GM18511 (cell line): ENCODE results near the gene PDZRN3.

ENCODE experiments used
- ATAC-seq: cut with Tn5 transposase; IDR thresholded peaks from one replicate; pipeline ENCODE4 v1.9.1; 2021; ENCODE audit warnings: mild to moderate bottlenecking, moderate library complexity; ENCODE audit not compliant: unreplicated experiment

PDZRN3 gene

GRCh38 chr3:73529308-73530021 lies 95.3 kb downstream of the PDZRN3 start:
- no peak for ATAC-seq

DNA sequence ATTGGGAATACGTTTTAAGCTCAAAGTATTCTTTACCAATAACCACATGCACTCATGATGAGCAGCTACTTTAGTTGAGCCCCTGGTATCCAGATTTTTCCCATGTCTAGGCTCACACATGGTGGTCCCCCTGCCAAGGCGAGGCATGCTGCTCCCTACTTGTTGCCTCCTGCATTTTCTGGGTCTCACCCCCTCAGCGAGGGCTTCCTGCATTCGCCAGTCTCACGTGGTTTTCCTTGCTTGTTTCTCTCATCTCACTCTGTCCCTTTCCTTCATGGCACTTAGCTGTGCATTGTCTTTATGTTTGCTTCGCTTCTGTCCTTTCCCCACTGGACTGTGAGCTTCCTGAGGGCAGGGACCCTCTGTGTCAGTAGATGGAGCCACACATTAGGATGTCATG lies 99.2 kb downstream of the PDZRN3 start:
- no peak for ATAC-seq

DNA sequence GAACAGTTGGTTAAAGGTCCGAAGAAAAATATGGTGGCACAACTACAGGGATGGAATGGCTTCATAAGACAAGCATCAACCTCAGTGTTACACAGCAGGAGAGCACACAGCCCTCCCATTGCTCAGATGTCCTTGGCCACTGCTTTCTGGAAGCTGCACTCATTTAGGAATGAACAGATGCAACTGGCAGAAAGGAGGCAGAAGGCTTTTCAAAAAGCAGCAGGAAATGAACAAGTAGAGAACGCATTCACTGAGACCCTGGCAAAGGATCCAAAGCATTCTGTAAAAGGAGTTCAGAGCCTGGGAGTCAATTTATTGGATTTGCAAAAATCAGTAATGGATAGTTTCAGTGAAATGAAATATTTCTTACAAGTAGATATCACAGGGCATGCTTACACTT lies 101.1 kb downstream of the PDZRN3 start:
- ATAC-seq: no peak

DNA sequence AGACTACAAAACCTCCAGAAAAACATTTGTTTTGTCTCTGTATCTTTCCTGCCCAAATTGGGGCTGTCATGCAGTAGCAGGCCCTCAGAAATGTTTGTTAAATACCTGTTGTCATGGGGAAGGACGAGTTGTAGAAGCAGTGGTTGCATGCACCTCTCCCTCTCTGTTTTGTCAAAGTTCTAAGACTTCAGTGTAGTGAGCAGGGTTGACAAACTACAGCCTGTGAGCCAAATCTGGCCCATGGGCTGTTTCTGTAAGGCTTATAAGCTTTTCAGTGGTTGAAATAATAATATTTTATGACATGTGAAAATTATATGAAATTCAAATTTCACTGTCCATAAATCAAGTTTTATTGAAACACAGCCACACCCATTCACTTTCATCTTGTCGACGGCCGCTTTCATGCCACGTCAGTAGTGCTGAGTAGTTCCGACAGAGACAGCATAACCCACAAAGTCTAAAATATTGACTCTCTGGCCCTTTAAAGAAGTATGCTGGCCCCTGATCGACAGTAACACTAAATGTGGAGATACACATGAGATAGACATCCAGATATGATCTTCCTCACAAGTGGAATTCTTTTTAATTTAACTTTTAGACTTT lies 102.9 kb downstream of the PDZRN3 start:
- ATAC-seq: no peak

DNA sequence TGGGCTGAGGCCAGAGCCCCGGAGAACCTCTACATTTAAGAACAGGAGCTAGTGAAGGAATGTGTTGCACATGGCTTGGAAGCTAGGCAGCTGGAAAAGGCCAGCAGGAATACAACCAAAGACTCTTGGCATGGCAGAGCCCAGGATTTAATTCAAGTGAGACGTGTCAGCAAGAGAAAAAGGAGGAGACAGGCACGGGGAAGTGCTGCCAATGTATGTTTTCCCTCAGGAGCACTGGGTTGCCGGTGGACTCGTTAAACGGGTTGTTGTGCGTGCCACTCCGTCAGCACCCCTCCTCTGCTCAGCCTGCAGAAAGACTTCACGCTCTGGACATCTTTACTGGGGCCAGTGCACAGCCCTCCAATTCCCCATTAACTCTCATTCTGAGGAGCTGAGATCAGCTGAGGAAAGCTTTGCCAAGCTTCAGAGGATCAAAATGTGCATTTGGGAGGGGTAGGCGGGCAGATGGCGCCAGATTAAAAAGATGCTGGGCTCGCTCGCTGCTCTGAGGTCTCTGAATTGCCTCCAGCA lies 103.7 kb downstream of the PDZRN3 start:
- ATAC-seq: no peak

- ATAC-seq: no peak
These were observed 108.1 kb downstream of the PDZRN3 start for GRCh38 chr3:73516631-73517030.

DNA sequence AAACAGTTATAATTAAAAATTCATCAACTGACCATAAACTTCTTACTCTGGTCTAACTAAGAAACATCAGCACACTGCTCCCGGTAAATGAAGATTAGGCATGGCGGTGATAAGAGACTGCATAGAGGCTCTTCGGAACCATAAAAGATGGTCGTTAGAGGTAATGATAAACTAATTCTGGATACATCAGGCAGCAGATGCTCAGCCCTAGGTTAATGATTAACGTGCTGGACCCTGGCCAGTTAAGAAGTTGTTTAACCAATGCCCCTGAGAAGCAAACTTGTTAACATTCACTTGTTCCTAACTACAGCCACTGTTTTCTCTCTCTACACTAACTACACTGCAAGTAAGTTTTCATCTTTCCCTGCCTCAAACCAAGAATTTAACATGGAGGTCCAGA lies 111.5 kb downstream of the PDZRN3 start:
- no peak for ATAC-seq

DNA sequence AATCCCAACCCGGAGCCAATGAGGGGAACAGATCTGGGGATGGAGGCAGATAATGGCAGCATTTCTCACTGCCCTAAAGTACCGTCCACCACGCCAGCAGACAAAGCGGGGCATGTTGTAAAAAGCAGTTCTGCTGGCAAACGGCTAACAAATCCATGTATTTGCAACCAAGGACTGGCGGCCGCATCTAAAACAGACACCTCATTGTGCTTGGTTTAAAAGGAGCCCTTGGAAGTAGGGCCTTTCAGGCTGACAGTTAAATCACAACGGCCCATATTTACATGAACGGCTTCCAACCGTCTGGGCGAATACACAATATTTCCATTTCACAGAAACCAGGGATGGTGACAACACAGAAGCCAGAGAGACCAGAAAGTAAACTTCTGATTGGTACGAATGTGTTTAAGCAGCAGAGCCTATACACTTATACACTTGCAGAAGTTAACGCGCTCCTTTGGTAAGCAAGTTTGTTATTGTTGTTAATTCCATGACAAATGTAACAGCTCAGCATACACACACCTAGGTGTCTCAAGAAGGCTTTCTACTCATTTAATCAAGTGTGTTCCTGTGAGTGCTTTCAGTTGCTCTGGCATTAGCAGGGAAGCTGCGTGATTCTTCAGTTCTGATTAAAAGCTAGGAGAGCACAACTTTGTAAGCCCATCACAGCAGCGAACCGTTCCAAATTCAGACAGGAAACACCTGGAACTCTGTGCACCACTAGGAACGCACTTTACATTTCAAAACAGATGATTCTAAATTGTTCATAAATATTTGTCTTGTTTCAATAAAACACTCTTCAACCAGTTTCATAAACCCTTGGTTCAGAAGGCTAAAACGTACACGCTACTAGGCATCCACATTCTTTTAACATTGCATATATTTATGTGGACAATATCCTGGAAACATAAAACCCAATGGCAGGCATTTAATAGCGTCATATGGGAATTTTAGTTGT lies 112.9 kb downstream of the PDZRN3 start:
- ATAC-seq: no peak

DNA sequence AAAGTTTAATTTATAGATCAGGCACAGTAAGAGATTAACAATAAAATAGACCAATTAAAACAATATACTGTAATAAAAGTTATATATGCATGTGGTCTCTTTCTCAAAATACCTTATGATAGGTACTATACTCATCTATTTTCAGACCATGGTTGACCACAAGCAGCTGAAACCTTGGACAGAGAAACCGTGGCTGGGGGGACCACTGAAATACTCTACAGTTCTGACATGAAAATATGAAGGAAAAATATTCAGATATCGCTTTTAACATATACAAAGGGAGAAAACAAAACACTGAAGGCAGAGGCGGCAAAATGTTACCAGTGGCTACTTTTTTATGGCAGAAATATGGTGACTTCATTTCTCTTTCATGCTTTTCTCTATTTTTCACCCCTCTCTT lies 114.0 kb downstream of the PDZRN3 start:
- no peak for ATAC-seq

- ATAC-seq: no peak
These were observed 114.4 kb downstream of the PDZRN3 start for GRCh38 chr3:73510334-73510733.

DNA sequence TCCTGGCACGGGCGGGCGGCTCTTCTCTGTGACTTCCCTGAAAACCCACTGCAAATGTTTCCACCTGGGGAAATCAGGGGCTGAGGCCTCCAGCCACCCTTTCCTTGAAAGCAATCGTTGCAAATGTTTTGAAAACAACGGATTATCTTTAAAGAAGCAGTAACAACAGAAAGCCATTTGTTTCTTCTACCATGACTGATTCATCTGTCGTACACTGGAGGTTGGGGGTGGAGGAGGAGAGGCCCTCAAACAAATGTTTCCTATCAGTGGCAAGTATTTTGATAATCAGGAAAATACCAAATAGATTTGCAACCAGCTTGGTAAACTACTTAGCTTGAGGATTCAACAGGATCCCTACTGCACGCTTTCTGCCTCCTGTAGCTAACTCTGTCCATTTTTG lies 114.9 kb downstream of the PDZRN3 start:
- ATAC-seq: no peak

GRCh38 chr3:73509066-73509465 lies 115.7 kb downstream of the PDZRN3 start:
- ATAC-seq: no peak

DNA sequence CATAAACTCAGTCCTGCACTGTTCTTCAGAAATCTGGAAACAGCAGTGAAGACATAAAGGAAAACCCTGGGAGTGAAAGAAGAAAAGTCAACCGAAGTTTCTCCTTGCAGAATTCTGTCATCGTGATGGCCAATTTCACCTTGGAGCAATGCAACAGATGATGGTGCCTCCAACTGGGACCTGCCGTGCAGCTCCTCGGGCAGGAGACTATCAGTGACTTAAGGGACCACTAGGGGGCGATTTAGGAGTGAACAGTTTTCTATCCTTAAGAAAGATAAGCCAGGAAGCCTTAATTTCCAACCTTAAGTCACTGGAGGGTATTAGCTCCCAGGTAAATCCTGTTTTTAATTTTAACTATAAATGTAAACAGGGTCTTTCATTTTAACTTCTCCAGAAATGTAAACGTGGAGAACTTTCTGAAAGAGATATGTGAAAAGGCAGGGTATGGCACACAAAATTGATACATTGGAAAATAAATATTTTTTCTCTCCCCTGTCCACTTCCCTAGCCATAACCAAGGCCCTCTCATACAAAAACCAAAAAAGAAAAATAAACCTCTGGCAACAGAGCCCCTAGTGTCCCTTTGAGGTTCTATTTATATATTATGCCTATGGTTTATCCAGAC lies 116.3 kb downstream of the PDZRN3 start:
- peak; percentile 63 for ATAC-seq

GRCh38 chr3:73504852-73505251 lies 119.9 kb downstream of the PDZRN3 start:
- no peak for ATAC-seq

- ATAC-seq: no peak
These were observed 120.5 kb downstream of the PDZRN3 start for GRCh38 chr3:73504239-73504638.

DNA sequence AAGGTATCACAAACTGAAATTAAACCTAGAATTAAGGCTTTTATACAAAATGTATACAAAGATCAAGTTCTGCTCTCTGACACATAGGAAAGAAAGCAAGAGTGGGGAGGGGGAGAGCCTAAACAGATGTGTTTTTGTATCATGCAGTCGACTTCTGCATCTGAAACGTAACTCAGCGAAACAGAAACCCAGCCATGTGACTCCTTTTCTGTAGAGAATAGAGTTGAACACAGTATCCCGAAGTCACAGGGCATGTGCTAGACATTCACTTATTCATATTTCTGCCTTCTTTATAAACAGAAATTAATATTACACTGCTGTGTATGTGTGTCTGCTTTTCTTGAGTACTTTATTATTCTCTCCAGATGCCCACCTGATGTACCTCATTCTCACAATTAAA lies 121.0 kb downstream of the PDZRN3 start:
- peak; percentile 60 for ATAC-seq

DNA sequence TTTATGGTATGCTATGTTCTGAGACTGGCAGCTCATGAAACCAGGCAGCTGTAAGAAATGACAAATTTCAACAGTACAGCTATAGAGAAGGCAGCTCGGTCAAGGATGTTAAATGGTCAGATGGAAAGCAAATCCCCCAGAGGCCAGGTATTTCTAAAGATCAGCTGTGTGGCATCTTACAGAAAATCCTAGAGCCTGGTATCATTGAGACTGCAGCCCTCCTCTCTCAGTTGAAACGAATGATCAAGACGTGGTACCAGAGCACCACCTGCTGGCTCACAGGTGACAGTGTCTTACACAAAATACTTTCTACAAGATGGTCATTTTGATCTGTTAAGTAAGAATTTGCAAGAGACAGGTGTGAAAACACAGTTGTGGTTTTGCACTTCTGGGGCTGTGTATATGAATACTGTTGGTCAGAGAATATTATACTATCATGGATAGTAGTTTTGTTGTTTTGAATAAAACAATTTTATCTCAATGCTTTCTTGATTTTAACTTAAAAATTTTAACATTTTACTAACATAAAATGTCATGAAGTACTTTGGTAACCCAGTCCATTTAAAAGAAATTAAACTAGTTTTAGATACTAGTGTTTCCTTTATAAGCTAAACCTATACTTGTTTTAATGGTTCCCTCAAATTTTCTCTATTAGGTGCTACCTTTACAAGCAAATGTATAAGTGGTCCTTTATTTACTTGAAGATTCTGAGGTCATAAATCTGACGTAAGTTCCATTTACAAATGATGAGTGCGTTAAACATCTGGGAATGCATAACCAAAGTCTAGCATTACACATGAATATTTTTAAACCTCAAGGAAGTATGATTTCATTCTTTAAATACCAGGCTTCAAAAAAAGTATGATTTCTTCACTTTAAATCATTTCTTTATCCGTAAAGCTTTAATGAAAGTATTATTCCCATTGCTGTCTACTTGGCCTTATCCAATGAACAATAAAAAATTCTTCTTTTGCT lies 121.8 kb downstream of the PDZRN3 start:
- peak; percentile 76 for ATAC-seq

- ATAC-seq: no peak
These were observed 124.4 kb downstream of the PDZRN3 start for GRCh38 chr3:73500321-73500720.

DNA sequence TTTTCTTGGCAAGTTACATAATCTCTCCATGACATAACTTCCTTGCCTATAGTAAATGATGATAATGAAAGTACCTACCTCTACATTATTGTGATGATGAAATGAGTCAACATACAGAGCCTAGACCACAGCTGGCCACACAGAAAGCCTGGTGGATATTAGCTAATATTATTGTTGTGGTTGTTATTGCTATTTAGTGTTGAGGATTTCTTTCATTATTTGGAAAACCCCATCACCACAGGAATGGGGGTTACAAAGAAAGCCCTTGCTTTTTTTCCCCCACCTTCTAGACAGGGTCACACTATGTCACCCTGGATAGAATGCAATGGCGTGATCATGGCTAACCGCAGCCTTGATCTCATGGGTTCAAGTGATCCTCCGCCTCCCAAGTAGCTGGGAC lies 125.0 kb downstream of the PDZRN3 start:
- ATAC-seq: peak; percentile 45
